ENCODE data around the gene CEP250.

GRCh38 chr20:35443003-35443402, 12.4 kb upstream of the CEP250 start:
- no peak for TF ChIP-seq CTCF (conservative IDR thresholded peaks at IDR 0.05; ENCODE audit: low read depth, low read length)
- no peak for TF ChIP-seq EZH2 (IDR thresholded peaks at IDR 0.05; ENCODE audit: borderline replicate concordance, low read depth, low read length, poor library complexity, severe bottlenecking)

Measured in A673 (cell line).